HG03342 (cell line): ENCODE results near the gene LIMK2.
A peak's percentile ranks its signal among the peaks of the same experiment; 100 is the strongest.
"Not testable (repeated sequence)": the region's sequence is repeated elsewhere in the genome, so short reads cannot be mapped to it uniquely, and the experiment has no call there.

Experiments
- ATAC-seq: cut with Tn5 transposase; IDR thresholded peaks from one replicate; pipeline ENCODE4 v1.9.1; 2021; ENCODE audit warnings: mild to moderate bottlenecking, moderate library complexity; ENCODE audit not compliant: unreplicated experiment

Gene LIMK2

GRCh38 chr22:31288496-31289240, 76.6 kb downstream of the LIMK2 start:
- no peak for ATAC-seq

GRCh38 chr22:31289344-31289743, 77.2 kb downstream of the LIMK2 start:
- ATAC-seq = no peak

GRCh38 chr22:31290494-31291471, 78.7 kb downstream of the LIMK2 start:
- peak; percentile 88 for ATAC-seq

GRCh38 chr22:31291481-31292235, 79.6 kb downstream of the LIMK2 start:
- ATAC-seq = no peak

- no peak for ATAC-seq
Observed at GRCh38 chr22:31292236-31292989, 80.3 kb downstream of the LIMK2 start, which contains the start of gene PIK3IP1. PIK3IP1 (minus strand) TSS chr22:31292488; CDS start chr22:31292344, 144 bp downstream.

GRCh38 chr22:31295360-31295759, 83.3 kb downstream of the LIMK2 start:
- ATAC-seq = no peak

GRCh38 chr22:31295831-31296657, 83.9 kb downstream of the LIMK2 start:
- no peak for ATAC-seq

GRCh38 chr22:31300896-31301295, 88.8 kb downstream of the LIMK2 start:
- no peak for ATAC-seq

GRCh38 chr22:31302006-31302405, 89.9 kb downstream of the LIMK2 start:
- ATAC-seq = no peak

- no peak for ATAC-seq
Observed at GRCh38 chr22:31302537-31302936, 90.4 kb downstream of the LIMK2 start.

- ATAC-seq = no peak
Observed at GRCh38 chr22:31305194-31305593, 93.1 kb downstream of the LIMK2 start.

- no peak for ATAC-seq
Observed at GRCh38 chr22:31308181-31308580, 96.1 kb downstream of the LIMK2 start.

- ATAC-seq = no peak
Observed at GRCh38 chr22:31313366-31314147, 101.5 kb downstream of the LIMK2 start.

GRCh38 chr22:31314220-31314619, 102.1 kb downstream of the LIMK2 start:
- not testable (repeated sequence) for ATAC-seq

GRCh38 chr22:31321421-31321820, 109.3 kb downstream of the LIMK2 start:
- no peak for ATAC-seq

- no peak for ATAC-seq
Observed at GRCh38 chr22:31323578-31324550, 111.8 kb downstream of the LIMK2 start.

GRCh38 chr22:31326877-31327276, 114.8 kb downstream of the LIMK2 start:
- ATAC-seq = no peak
